NCI-H82 treated with DMSO at 0.1 percent for 48 hours (cell line): ENCODE data around the gene RIPOR2.
"Not testable (repeated sequence)": the region's sequence is repeated elsewhere in the genome, so short reads cannot be mapped to it uniquely, and the experiment has no call there.

Experiments
- DNase-seq: peaks from one replicate; lab custom pipeline; 2025; ENCODE audit not compliant: unreplicated experiment; lab: John Stamatoyannopoulos, UW

RIPOR2 gene

DNA sequence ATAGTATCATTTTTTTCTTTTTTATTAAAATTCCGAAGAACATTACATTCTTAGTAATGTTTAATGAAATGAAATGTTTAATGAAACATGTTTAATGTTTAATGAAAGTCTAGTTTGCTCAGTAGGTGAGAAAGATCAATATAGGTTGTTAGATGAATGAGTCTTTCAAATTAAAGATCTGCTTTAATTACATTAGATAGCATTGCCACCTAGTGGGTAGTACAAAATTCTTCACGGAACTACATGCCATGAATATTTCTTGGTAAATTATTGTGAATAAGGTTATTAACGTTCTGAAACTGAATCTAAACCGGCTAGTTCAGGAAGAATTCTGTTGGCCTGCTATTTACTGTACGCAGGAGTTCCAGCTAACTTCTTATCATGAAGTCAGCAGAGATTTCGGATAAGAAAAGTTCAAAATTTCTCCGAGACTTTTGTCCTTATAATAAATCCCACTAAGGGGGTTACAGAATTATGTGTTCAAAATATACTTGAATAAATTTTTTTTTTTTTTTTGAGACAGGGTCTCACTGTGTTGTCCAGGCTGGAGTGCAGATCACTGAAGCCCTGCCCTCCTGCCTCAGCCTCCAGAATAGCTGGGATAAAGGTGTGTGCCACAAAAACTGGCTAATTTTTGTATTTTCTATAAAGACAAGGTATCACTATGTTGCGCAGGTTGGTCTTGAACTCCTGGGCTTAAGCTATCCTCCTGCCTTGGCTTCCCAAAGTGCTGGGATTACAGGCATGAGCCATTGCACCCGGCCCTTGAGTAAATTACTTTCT, 168.9 kb downstream of the RIPOR2 start:
- no peak for DNase-seq

DNA sequence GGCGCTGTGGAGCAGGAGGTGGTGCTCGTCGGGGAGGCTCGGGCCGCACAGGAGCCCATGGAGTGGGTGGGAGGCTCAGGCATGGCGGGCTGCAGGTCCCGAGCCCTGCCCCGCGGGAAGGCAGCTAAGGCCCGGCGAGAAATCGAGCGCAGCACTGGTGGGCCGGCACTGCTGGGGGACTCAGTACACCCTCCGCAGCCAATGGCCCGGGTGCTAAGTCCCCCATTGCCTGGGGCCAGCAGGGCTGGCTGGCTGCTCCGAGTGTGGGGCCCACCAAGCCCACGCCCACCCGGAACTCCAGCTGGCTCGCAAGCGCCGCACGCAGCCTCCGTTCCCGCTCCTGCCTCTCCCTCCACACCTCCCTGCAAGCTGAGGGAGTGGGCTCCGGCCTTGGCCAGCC, 169.8 kb downstream of the RIPOR2 start:
- DNase-seq: not testable (repeated sequence)

DNA sequence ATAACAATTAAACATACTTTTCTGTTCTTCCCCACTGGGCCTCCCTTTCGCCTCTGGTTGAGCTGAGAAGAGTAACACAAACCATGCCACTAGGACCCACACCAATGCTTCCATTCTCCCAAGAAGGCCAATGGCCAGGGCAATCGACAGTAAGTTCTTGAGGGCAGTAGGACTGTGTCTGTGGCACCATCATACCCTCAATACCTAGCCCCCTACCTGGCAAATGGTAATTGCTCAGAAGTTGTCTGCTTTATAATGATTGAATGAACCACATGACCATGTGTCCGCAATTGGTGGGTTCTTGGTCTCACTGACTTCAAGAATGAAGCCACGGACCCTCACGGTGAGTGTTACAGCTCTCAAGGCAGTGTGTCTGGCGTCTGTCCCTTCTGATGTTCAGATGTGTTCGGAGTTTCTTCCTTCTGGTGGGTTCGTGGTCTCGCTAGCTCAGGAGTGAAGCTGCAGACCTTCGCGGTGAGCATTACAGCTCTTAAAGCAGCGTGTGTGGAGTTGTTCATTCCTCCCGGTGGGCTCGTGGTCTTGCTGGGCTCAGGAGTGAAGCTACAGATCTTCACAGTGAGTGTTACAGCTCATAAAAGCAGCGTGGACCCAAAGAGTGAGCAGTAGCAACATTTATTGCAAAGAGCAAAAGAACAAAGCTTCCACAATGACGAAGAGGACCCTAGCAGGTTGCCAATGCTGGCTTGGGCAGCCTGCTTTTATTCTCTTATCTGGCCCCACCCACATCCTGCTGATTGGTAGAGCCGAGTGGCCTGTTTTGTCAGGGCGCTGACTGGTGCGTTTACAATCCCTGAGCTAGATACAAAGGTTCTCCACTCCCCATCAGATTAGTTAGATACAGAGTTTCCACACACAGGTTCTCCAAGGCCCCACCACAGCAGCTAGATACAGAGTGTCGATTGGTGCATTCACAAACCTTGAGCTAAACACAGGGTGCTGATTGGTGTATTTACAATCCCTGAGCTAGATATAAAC, 170.6 kb downstream of the RIPOR2 start:
- DNase-seq: not testable (repeated sequence)

DNA sequence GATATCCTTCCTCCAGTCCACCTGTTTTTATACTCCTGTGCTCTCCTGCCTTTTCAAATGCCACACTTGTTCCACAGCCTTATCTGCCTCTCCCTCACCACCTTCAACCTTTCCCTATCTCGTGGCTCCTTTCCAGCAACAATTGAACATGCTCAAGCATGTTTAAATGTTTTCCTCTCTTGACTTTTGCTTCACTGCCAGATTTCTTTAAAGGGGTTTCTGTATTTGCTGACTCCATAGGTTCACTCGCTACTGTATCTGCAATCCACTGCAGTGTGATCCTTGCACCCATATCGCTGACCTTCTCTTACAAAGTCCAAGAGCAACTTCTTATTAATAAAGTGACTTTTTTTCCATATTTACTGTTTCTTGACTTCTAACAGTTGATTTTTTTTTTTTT, 172.2 kb downstream of the RIPOR2 start:
- DNase-seq: no peak

DNA sequence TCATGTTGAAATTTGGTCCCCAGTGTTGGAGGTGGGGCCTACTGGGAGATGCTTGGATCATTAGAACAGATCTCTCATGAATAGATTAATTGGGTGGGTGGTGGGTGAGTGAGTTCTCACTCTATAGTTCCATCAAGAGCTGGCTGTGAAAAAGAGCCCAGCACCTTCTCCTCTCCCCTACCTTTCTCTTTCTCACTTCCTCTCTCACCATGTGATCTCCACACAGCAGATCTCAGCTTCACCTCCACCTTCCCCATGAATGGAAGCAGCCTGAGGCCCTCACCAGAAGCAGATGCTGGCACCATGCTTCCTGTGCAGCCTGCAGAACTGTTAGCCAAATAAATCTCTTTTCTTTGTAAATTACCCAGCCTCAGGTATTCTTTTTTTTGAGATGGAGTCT, 173.9 kb downstream of the RIPOR2 start:
- DNase-seq: no peak

DNA sequence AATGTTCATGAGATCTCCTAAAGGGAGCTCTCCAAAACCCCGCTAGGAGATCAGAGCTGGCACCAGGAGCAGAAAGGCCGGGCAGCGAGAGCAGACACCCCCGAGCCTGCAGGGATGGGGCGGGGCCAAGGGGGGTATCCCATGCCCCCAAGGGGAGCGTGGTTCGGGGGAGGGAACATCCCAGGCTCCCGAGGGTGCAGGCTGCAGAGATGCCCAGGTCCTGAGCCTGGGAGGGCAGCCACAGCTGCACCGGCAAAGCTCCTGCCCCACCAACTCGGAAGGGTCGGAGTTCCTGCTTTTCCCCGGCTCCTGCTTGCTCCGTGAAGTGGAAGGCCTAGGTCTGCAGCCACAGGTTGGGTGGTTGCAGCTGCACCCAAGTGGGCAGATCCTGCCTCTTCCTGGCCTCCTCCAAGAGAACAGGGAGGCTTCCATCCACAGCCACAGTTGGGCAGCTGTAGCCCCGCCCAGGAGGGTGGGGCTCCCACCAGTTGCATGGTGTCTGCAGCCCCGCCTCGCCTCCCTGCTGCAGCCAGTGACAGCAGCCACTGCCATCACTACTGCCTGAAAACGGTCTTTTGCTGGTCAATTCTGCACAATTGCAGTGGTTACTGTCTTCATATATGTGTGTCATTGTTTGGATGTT, 174.4 kb downstream of the RIPOR2 start:
- DNase-seq: no peak

DNA sequence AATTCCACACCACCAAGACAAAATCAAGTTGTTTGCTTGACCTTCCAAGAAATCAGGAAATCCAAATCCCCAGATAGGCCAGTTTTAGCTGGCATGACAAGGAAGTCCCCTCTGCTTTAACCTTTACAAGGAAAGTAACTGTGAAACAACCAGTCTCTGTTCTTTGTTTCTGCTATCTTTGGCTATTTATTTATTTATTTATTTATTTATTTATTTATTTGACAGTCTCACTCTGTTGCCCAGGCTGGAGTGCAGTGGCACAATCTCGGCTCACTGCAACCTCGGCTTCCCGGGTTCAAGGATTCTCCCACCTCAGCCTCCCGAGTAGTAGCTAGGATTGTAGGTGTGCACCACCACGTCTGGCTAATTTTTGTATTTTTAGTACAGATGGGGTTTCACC, 175.6 kb downstream of the RIPOR2 start:
- DNase-seq: no peak

DNA sequence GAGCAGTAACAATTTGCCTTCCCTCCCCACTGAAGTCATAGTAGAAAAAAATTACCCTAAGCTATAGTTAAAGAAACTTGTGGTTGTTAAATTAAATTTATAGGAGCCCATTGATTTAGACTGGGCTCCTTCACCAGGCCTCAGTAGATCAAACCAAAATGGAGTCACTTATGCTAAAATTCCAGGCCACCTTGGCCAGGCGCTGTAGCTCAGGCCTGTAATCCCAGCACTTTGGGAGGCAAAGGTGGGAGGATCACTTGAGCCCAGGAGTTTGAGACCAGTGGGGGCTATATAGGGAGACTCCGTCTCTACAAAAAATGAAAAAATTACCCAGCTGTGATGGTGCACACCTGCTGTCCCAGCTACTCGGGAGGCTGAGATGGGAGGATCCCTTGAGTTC, 176.0 kb downstream of the RIPOR2 start:
- no peak for DNase-seq

DNA sequence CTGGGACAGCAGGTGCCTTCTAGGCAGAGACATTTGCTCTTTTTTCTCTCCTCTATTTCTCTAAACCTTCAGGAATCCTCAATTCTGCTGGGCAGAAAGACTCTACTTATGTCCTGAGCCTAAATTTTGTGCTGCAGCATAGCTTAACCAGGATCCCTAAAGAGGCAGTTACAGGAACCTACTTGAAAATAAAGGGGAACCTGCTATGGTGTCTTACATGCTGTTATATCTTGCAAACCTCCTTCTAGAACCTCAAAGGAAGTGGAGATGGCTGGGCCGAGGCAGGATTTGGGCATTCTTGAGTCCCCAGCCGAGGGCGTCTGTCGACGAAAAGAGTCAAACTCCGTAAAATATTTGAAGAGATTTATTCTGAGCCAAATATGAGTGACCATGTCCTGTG, 178.1 kb downstream of the RIPOR2 start:
- no peak for DNase-seq

DNA sequence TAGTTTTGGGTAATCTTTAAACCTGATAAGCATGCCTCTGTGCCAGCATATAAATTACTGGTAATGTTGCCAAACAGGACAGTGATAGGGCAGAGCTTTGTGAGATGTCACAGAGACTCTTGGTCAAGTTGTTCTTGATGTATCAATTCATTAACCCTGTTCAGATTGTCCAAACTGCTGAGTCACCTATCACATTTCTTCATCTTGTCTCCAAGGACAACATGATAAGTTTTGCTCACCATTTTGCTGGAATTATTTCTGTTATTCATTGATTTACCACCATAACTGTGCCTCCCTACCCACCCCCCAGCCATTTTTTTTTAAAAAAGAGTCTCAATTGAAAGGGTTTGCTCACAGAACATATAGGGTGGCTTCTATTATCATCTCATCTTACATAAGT, 180.5 kb downstream of the RIPOR2 start:
- DNase-seq: no peak

DNA sequence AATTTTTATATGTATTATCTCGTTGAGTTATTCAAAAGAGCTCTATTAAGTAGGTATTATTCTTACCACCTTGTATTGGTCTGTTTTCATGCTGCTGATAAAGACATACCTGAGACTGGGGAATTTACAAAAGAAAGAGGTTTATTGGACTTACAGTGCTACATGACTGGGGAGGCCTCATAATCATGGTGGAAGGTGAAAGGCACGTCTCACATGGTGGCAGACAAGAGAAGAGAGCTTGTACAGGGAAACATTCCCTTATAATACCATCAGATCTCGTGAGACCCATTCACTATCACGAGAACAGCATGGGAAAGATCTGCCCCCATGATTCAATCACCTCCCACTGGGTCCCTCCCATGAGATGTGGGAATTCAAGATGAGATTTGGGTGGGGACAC, 181.4 kb downstream of the RIPOR2 start:
- not testable (repeated sequence) for DNase-seq
